Effector CD4-positive, alpha-beta T cell (primary cell): ENCODE results near the gene SPACA6.
A peak's percentile ranks its signal among the peaks of the same experiment; 100 is the strongest.
"Not testable (repeated sequence)": the region's sequence is repeated elsewhere in the genome, so short reads cannot be mapped to it uniquely, and the experiment has no call there.

Experiments used
- DNase-seq: peaks from one replicate; pipeline ENCODE4 v3.0.0-alpha.2; 2020
- total RNA-seq: gene quantifications from one replicate; lab custom pipeline; 2026; lab: John Stamatoyannopoulos, UW

Gene SPACA6
- 0.75 reads per million for total RNA-seq

- DNase-seq: no peak
These were observed at the start of gene SPACA6 for GRCh38 chr19:51693260-51693659. Gene SPACA6, plus strand, starts transcription at chr19:51693330. Its CDS starts 197 bp downstream, at chr19:51693527.

GRCh38 chr19:51644636-51645271 is 48.4 kb upstream of the SPACA6 start:
- no peak for DNase-seq

GRCh38 chr19:51646730-51647129 is 46.4 kb upstream of the SPACA6 start, which contains the start of gene SIGLEC14:
Gene SIGLEC14, minus strand, starts transcription at chr19:51646825. Its CDS starts 66 bp downstream, at chr19:51646759.
- DNase-seq: not testable (repeated sequence)

- DNase-seq: no peak
These were observed 45.8 kb upstream of the SPACA6 start for GRCh38 chr19:51647318-51647717.

GRCh38 chr19:51651216-51651846 is 41.8 kb upstream of the SPACA6 start:
- no peak for DNase-seq

DNA sequence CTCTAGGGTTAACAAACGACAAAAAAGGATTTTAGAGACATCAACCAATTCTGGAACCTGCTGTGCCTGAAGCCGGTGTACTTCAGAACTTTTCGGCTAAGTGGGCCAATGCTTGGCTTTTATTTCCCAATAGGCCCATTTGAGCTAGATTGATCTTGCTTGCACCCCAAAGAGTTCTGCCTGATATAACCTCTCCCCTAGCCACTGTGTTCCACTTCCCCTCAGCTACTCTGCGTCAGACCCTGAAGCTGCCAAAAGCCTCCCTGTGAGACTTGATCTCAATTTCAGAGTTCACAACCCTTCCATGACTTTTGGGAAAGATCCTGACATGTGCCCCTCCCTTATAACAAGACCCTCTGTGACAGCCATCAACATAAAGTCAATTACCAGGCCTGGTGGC is 40.9 kb upstream of the SPACA6 start:
- DNase-seq: no peak

- no peak for DNase-seq
These were observed 40.0 kb upstream of the SPACA6 start for GRCh38 chr19:51653162-51653561.

DNA sequence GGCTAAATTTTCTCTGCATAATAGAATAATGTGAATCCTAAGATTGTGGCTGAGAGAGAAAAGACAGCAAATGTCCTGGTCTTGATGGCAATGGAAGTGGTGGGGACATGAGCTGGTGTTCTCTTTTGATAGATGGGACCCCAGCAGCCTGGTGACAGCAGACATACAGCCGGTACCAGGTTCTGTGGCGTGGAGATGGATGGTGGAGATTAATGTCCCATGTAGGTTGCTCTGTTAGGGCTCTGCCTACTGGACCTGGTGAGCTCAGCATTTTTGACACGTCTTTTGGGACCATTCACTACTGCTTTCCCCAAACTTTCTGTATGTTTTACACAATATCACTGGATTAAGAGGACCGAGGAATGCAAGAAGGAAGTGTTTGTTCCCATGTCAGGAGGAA is 38.3 kb upstream of the SPACA6 start:
- DNase-seq: no peak

- DNase-seq: peak; percentile 36
These were observed 32.0 kb upstream of the SPACA6 start for GRCh38 chr19:51660975-51661600.

DNA sequence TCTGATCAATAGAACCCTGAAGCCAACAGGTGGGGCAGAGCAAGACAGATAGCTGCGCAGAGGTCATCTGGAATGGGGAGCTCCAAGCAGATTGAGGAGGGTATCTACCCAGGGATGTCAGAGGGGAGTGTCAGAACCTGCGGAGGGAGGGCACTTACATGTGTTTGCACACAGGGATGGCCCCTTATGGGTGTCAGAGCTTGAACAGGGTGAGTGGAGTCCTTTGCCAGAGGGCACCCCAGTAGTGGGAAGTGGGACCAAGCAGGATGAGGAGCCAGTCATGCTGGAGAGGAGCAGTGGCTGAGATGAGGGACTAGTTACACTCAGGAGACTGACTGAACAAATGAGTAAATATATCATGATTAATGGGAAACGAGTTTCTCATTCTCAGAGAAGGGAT is 29.5 kb upstream of the SPACA6 start:
- DNase-seq: no peak

DNA sequence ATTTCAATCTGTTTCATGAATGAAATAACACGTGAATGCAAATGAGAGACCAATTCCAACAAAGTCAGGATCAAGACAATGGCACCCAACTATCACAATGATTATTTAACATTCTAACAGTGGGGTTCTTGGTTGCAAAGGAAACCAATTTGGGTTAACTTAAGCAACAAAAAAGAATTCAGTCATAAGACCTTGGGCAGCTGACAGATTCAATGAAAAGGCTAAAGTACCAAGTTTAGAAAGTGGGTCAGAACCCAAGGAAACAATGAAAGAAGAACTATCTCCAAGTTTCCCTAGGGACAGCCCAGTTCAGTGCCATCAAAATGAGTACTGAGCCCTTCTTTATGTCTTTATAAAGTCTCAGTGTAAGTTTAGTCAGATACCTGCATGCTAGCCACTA is 29.0 kb upstream of the SPACA6 start:
- no peak for DNase-seq

DNA sequence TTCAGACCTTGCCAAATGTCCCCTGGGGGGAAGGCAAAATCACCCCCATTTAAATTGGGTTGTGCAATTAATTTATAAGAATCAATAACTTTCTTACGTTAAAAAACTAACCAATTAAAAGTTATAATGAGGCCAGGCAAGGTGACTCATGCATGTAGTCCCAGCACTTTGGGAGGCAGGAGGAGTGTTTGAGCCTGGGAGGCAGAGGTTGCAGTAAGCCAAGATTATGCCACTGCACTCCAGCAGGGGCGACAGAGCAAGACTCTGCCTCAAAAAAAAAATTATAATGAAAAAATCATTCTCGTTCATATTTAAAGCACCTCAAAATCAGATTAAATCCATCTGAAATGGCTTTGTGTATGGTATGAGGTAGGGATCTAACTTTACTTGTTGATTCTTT is 28.1 kb upstream of the SPACA6 start:
- DNase-seq: no peak

- DNase-seq: no peak
These were observed 24.9 kb upstream of the SPACA6 start for GRCh38 chr19:51668216-51668615.

DNA sequence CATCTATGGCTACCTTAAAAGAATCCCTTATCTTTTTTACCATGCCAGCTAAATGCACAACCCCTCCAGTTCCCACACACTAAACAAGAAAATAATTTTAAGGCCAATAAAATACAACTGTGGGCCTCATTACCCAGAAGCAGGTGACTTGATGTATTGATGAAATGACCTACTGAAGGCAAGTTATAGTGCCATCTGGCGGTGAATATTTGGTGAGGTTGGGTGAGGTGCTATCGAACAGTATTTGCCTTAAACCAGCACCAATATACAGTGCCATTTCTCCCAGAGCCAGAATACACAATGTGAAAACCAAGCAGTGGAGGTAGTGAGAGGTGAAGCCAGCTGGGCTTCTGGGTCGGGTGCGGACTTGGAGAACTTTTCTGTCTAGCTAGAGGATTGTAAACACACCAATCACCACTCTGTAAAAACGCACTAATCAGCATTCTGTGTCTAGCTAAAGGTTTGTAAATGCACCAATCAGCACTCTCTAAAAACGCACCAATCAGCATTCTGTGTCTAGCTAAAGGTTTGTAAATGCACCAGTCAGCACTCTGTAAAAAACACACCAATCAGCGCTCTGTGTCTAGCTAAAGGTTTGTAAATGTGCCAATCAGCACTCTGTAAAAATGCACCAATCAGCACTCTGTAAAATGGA is 17.1 kb upstream of the SPACA6 start:
- not testable (repeated sequence) for DNase-seq

- DNase-seq: no peak
These were observed 16.5 kb upstream of the SPACA6 start for GRCh38 chr19:51676566-51677083.

GRCh38 chr19:51680474-51680873 is 12.7 kb upstream of the SPACA6 start:
- no peak for DNase-seq

GRCh38 chr19:51681286-51681941 is 11.7 kb upstream of the SPACA6 start:
- DNase-seq: no peak

GRCh38 chr19:51686171-51686570 is 7.0 kb upstream of the SPACA6 start:
- DNase-seq: no peak

- no peak for DNase-seq
These were observed 5.1 kb upstream of the SPACA6 start for GRCh38 chr19:51687791-51688670.

GRCh38 chr19:51688671-51689571 is 4.2 kb upstream of the SPACA6 start:
- no peak for DNase-seq
